DMS79 (cell line): ENCODE results near the gene TBCD.

Experiments
- DNase-seq: peaks from one replicate; lab custom pipeline; 2025; lab: John Stamatoyannopoulos, UW

The TBCD gene

GRCh38 chr17:82832881-82833475 lies 81.1 kb downstream of the TBCD start:
- DNase-seq: no peak

- no peak for DNase-seq
These were observed 83.3 kb downstream of the TBCD start for GRCh38 chr17:82835122-82835521.

GRCh38 chr17:82835766-82836512 lies 84.1 kb downstream of the TBCD start:
- DNase-seq: peak; percentile 65

GRCh38 chr17:82836823-82837357 lies 85.0 kb downstream of the TBCD start:
- DNase-seq: no peak

- DNase-seq: no peak
These were observed 85.9 kb downstream of the TBCD start for GRCh38 chr17:82837586-82838320.

- no peak for DNase-seq
These were observed 86.7 kb downstream of the TBCD start for GRCh38 chr17:82838386-82839063.

GRCh38 chr17:82839617-82840292 lies 87.9 kb downstream of the TBCD start, which contains the start of gene ZNF750:
Gene ZNF750, minus strand, starts transcription at chr17:82840022. Its CDS starts 7,568 bp downstream, at chr17:82832454.
- peak; percentile 28 for DNase-seq

GRCh38 chr17:82840431-82840831 lies 88.6 kb downstream of the TBCD start:
- no peak for DNase-seq

- DNase-seq: no peak
These were observed 90.2 kb downstream of the TBCD start for GRCh38 chr17:82841921-82842596.

- no peak for DNase-seq
These were observed 92.2 kb downstream of the TBCD start for GRCh38 chr17:82843904-82844680.

GRCh38 chr17:82844796-82845162 lies 92.9 kb downstream of the TBCD start:
- DNase-seq: peak; percentile 33

GRCh38 chr17:82845163-82845807 lies 93.4 kb downstream of the TBCD start:
- no peak for DNase-seq

- DNase-seq: no peak
These were observed 94.3 kb downstream of the TBCD start for GRCh38 chr17:82846061-82846691.

- peak; percentile 40 for DNase-seq
These were observed 96.2 kb downstream of the TBCD start for GRCh38 chr17:82848022-82848592.

GRCh38 chr17:82849076-82849945 lies 97.4 kb downstream of the TBCD start:
- DNase-seq: no peak

GRCh38 chr17:82851381-82851780 lies 99.5 kb downstream of the TBCD start:
- DNase-seq: no peak

GRCh38 chr17:82854226-82854625 lies 102.4 kb downstream of the TBCD start:
- DNase-seq: no peak

- no peak for DNase-seq
These were observed 104.5 kb downstream of the TBCD start for GRCh38 chr17:82856361-82856760.
